Body of pancreas (tissue), 4 donors: ENCODE results near the gene YIF1A.

Experiments used
- CTCF ChIP-seq, 7 experiments: fragments of 450-650 bp in 4 of 7; fragments of 200-600 bp in 3 of 7; sonication (generic) in 3 of 7; IDR thresholded peaks; one replicate each; pipeline ENCODE4 v1.5.1; 2016 to 2019; ENCODE audit warnings: antibody characterized with exemption in 7 of 7
- POLR2A ChIP-seq, 3 donors: fragments of 450-650 bp; IDR thresholded peaks; one replicate each; pipeline ENCODE4 v1.6.1; 2016; ENCODE audit warnings: antibody characterized with exemption in 3 of 3, mild to moderate bottlenecking in 2 of 3

GRCh38 chr11:66309475-66309874 lies 20.5 kb upstream of the YIF1A start:
- TF ChIP-seq CTCF (IDR thresholded peaks at IDR 0.05) (no peak), POLR2A (IDR thresholded peaks at IDR 0.05) (no peak)
